ENCODE measurements around the gene STX17.
"Not testable (repeated sequence)": the region's sequence is repeated elsewhere in the genome, so short reads cannot be mapped to it uniquely, and the experiment has no call there.

STX17 gene

DNA sequence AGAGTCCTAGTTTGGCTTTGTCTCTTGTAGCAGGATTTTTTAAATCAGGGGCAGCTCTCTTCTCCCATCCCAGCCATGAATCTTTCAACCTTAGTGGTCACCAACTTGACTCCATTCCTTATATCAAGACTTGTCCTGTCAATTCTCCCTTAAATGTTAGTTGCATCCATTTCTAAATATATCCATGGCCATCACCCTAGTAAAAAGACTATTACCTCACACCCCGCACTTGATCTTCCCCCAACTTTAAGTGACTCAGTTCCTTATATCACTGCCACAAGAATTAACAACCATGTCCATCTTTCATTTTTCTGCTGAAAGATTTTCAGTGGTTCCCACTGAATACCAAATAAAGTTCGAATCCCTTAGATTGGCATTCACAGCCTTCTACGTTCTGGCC lies 67.0 kb downstream of the STX17 start:
- no peak for DNase-seq

DNA sequence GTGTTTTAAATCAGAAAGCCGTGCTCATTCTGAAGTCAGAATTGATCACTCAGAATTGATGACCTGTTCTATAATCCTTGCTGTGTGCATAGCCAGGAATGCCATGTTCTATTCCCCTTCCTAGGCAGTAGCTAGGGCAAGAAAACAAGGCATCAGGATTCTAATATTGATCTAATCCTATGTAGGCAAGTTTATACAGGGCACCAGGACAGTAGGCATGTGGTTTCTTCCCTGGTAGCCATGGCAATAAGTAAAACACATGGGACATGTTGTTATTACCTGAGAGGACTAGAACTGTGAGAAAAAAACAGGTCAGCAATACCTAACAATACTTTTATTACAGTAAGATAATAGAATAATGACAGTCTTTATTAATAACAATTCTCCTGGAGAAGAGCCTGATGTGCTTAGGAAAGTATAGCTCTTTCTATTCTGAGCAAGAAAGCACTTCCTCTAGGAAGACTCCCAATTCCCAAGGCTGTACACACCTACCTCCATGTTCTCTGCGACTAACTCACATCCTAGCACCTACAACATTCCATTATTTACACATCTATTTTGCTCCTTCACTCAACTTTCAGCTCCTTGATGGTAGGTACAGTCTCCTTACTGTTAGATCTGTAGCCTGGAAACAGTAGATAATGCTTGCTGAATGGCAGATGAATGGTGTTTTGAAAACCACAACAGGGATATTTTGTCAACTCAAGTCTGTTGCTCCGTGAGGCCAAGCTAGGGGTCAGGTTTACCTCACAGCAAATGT lies 70.8 kb downstream of the STX17 start:
- no peak for DNase-seq

DNA sequence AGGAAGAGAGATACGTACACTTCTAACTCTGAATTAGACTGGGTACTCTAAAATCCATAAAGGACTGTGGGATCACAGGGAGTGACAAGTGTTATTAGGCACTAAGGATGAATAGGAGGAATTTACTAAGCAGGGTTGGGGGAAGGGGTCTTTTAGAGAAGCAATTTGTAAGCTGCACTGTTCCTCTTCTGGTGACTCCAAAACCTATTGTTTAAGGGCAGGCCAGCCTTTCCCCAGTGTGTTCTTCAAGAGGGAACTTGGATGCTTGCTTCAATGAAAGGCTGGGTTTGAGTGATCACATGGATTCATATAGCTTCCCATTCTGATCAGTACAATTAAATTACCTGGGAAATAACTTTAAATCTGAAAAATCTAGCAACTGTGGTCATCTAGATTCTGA lies 71.8 kb downstream of the STX17 start:
- no peak for DNase-seq

DNA sequence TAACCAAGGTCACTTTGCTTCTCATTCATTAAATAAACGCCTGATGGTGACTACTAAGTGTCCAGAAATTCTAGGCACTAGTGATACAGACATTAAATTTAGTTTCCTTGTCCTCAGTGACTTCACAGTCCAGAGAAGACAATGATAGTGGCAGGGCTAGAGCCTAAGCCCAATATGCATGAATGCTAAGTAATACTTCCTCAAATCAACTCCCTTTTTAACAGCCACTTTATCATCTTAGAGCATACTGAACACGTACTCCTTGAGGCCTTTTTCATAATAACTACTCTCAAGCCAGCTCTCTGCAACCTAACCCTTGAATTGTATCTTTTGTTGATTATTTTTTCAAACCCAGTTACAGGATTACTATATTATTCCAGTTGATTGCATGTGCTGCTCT lies 74.1 kb downstream of the STX17 start:
- no peak for DNase-seq

DNA sequence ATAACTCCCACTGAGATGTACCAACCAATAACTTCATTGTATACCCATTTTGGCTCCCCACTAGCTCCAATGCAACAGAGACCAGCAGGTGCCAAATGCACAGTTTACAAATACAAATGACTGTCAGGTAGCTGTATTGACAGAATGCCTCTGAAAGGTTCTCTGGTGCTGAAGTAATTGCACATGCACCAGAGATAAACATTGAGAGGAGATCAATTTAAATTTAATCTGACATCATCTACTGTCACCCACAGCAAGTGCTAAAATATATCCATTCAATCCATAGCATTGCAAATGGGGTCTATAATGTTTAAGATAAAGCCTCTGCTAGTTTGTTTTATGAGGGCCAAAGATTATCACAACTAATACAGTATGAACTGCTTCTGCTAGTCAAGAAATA lies 80.2 kb downstream of the STX17 start:
- no peak for DNase-seq

DNA sequence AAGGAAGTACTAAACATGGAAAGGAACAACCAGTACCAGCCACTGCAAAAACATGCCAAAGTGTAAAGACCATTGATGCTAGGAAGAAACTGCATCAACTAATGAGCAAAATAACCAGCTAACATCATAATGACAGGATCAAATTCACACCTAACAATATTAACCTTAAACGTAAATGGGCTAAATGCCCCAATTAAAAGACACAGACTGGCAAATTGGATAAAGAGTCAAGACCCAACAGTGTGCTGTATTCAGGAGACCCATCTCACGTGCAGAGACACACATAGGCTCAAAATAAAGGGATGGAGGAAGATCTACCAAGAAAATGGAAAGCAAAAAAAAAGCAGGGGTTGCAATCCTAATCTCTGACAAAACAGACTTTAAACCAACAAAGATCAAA lies 84.1 kb downstream of the STX17 start:
- DNase-seq: not testable (repeated sequence)

DNA sequence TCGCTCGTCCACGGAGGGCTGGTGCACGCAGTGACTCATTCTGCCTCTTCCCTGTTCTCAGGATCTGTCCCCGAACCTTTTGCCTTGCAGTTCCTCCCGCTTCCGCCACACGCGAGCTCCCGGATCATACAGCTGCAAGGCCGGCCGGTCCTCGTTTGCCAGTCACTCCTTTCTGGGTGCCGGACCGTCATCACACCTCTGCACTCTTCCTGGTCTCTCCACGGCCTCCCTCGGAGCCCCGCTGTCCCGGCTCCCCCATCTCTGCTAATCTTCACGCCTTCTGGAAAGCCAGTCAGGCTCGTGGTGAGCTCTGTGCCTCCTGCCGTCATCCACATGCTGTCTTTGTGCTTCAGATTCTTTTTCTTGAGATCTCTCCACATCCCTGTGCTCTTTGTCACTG lies 91.8 kb downstream of the STX17 start:
- no peak for DNase-seq

DNA sequence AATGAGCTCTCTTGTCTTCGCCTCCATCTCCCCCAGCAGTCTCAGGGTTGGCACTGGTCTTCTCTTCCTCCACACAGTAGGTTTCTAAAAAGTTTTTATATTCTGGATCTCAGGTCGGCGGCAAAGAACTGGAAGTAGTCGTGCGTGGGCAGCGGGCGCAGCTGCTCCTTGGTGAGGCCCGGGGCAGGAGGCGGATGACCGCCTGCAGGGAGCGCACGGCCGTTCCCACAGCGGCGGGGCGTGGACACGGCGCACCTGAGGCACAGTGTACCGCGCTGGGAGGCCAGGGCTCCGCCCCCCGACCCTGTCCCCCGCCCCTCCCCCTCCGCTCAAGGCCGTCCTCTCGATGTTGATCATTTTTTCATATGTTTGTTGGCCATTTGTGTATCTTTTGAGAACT lies 92.4 kb downstream of the STX17 start:
- DNase-seq: no peak

DNA sequence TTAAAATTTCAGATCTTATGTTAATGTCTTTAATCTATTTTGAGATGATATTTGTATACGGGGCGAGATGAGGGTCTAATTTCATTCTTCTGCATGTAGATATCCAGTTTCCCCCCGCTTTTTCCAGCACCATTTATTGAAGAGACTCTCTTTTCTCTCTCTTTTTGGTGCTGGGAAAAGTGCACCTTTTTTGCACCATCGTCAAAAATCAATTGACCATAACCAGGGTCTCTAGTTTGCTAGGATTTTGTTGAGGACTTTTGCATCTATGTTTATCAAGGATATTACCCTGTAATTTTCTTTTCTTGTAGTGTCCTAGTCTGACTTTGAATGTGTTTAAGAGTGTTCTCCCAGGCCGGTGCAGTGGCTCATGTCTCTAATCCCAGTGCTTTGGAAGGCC lies 93.3 kb downstream of the STX17 start:
- DNase-seq: no peak

DNA sequence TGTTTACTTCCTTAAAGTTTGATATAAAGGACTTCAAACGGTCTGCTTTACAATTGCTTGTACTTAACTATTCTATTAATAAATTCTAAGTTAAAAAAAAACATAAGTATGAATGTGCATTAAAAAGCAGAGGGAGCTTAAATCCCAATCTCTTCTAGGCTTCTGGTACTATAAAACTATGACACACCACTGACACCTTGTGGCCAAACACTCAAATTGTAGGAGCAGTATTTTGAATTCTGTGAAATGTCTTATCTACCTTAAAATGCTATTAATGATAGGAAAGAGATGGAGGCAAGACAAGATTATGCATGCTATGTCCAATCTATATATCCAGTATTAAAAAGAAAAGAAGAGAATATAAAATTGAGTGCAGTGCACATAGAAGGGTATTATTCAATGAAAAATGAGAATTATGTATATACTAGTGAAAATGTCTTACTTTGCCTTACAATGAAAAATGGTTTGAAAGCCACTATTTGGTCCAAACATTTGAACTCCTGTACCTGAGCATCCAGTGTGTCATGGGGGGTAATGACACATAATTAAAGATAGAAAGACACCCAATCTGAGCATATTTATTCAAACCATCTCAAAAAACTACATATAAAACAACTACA lies 104.7 kb downstream of the STX17 start:
- DNase-seq: peak; percentile 28

DNA sequence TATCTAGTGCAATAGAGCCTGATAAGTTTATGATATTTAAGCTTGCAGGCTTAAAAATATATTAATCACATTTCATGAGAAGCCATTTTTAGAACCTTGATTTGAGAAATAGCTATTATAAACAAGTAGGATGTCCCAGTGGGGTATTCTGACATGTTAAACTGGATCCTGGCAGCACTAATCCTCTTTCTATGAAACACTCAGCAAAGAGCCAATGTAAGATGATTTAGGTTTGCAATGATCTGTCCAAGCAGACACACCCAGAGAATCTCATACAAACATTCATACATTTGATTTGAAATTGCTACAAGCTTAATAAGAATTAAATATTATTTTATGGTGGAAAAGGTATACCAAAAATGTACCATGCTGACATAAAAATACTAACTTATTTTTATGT lies 105.8 kb downstream of the STX17 start:
- no peak for DNase-seq

DNA sequence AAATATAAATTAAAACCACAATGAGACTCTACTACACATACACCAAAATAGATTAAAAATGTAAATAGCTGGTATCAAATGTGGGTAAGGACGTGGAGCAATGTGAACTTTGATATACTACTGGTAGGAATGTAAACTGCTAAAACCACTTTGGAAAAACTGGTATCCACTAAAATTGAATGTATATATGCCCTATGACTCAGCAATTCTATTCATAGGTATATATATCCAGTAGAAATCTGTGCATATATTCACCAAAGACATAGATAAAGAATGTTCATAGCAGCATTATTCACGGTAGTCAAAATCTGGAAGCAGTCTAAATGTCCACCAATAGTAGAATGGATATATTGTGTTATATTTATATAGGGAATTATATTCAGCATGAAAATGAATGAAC lies 107.1 kb downstream of the STX17 start:
- no peak for DNase-seq

DNA sequence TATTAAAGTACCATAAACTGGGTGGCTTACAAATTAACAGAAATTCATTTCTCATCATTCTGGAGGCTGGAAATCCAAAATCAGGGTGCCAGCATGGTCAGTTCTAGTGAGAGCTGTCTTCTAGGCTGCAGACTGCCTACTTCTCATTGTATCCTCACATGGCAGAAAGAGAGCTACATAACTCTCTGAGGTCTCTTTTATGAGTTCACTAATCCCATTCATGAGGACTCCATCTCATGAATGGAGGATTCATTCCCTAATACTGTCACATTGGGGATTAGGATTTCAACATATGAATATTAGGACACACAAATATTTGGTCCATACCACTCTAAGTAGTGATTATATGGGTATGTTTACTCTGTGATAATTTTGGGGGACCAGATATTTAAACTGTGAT lies 108.4 kb downstream of the STX17 start:
- DNase-seq: no peak

DNA sequence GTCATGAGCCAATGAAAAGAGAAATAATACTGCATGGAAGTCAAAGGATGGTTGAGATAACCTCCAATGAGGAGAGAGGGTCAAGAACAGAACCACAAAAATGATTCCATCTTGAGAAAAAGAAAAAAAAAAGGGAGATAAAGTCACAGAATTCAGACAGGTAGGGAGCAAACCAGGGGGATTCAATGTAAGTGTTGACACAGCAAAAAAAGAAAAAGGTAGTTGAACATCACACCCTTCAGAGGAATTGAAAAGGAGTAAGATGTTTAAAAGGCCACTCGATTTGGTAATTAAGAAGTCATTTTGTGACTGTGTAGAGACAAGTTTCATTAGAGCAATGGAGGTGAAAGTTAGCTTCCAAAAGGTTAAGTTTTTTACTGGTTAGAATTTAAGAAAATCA lies 113.1 kb downstream of the STX17 start:
- DNase-seq: no peak
